ENCODE data around the gene ARPIN.

DNA sequence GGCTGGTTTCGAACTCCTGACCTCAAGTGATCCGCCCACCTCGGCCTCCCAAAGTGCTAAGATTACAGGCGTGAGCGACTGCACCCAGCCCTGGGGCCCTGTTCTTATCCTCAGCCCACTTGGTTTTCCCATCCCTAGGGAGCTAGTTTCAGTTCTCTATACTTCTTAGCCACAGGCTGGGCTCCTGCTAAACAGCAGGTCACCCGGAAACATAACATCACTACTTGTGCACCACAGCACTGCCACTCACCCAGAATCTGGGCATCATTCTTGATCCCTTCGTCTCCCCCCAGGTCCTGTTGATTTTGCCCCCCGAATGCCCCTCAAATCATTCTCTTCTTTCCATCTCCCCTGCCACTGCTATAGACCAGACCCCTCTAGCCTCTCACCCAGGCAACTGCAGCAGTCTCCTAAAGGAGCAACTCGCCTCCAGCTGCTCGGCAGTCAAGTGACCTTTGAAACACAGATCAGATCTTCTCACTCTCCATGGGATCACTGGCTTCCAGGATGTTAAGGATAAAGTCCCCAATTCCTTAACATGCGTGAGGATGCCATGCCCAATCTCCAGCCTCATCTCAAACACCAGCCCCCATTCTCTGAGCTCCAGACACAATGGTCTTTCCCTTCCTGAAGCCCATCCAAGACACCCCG, 13.3 kb downstream of the ARPIN start:
- TF ChIP-seq LCOR (CRISPR knock-in tag; IDR thresholded peaks at IDR 0.05) (no peak), EZH2 (IDR thresholded peaks at IDR 0.05; ENCODE audit: borderline replicate concordance, low read depth, low read length) (no peak), ZBTB5 (IDR thresholded peaks at IDR 0.05) (no peak), CTCF (IDR thresholded peaks at IDR 0.05 in 2 of 3, conservative IDR thresholded peaks at IDR 0.05 in 1 of 3; ENCODE audit: insufficient read depth in 2 of 3, low read depth in 1 of 3, low read length in 3 of 3) (no peak), SMARCC2 (IDR thresholded peaks at IDR 0.05; ENCODE audit: low read depth) (no peak), ELF1 (tag; IDR thresholded peaks at IDR 0.05) (no peak)
